Cardiac muscle cell (in vitro differentiated cells and primary cell): ENCODE results near the gene FAM222B. TPM values are rescaled to one million over a fixed set of nuclear protein-coding genes. Genes with fewer than 3 reads are reported as not detected.

ENCODE experiments used
- DNase-seq, 2 donors: peaks; one replicate each; pipeline versions ENCODE4 v3.0.0 to v3.0.0-alpha.2; 2010 to 2017; ENCODE audit warnings: low read depth in 1 of 2, low spot score in 1 of 2
- H3K27ac ChIP-seq: fragments of 200-600 bp; sonication (generic); 2 replicates; pipeline ENCODE4 v1.5.1; 2016
- H3K27me3 ChIP-seq: fragments of 200-600 bp; sonication (generic); 2 replicates; pipeline ENCODE4 v1.6.0; 2016; ENCODE audit warnings: control low read depth
- H3K36me3 ChIP-seq: fragments of 200-600 bp; sonication (generic); 2 replicates; pipeline ENCODE4 v1.5.1; 2016; ENCODE audit warnings: control low read depth
- H3K4me1 ChIP-seq: fragments of 200-600 bp; sonication (generic); 2 replicates; pipeline ENCODE4 v1.8.1; 2017; ENCODE audit warnings: low read depth, mild to moderate bottlenecking, mixed run types
- H3K4me3 ChIP-seq: fragments of 200-600 bp; sonication (generic); 2 replicates; pipeline ENCODE4 v1.5.1; 2016; ENCODE audit warnings: mild to moderate bottlenecking
- H3K9me3 ChIP-seq: fragments of 200-600 bp; sonication (generic); 2 replicates; pipeline ENCODE4 v1.5.1; 2017; ENCODE audit warnings: low read depth, mild to moderate bottlenecking, control low read depth
- CTCF ChIP-seq: IDR thresholded peaks from 2 replicates; pipeline ENCODE4 v1.5.1; 2012; ENCODE audit warnings: low read depth, mild to moderate bottlenecking, low read length
- polyA plus RNA-seq: library from polyadenylated mRNA; unstranded; fragments of >200 nt; fragmentation: Nextera tagmentation; extraction: Ambion mirVana; gene quantifications from 2 replicates; pipeline ENCODE4 v1.2.1, GENCODE V29; 2016
- total RNA-seq: library from RNA; depleted of rRNA; stranded (reverse); fragments of >200 nt; gene quantifications from 2 replicates; pipeline ENCODE4 v1.2.3, GENCODE V29; 2016

The FAM222B gene
- total and polyA plus RNA-seq, 2 experiments from 2014 or later = 19.4 to 34.1 TPM

- peaks cover 15% of the 10 kb centered on the region for H3K4me1 ChIP-seq
- peak; percentile 87 to 90 for DNase-seq
- H3K27ac ChIP-seq = peak within 1 kb of the TSS; percentile 99
- H3K36me3 ChIP-seq = peaks cover 10% of the 10 kb centered on the region
- H3K27me3 ChIP-seq = no peaks in the 10 kb centered on the region
- no peaks in the 10 kb centered on the region for H3K9me3 ChIP-seq
- no peak for TF ChIP-seq CTCF
- H3K4me3 ChIP-seq = peak within 1 kb of the TSS; percentile 88
Observed at GRCh38 chr17:28743243-28744103, 99.1 kb downstream of the FAM222B start, which contains the start of gene TRAF4. TSS of gene TRAF4 (plus strand) at chr17:28744011. CDS start at chr17:28744113, 102 bp downstream.

- Histone ChIP-seq H3K36me3 (no peaks in the 10 kb centered on the region), H3K4me3 (no peak overlapping the region), H3K9me3 (no peaks in the 10 kb centered on the region), H3K4me1 (peaks cover 15% of the 10 kb centered on the region), H3K27ac (no peak overlapping the region), H3K27me3 (no peaks in the 10 kb centered on the region)
- no peak for TF ChIP-seq CTCF
- DNase-seq = no peak
Observed at GRCh38 chr17:28741358-28742349, 100.9 kb downstream of the FAM222B start.

- Histone ChIP-seq H3K9me3 (no peaks in the 10 kb centered on the region), H3K27me3 (no peaks in the 10 kb centered on the region), H3K36me3 (no peaks in the 10 kb centered on the region), H3K4me1 (peaks cover 5% of the 10 kb centered on the region), H3K4me3 (no peak overlapping the region), H3K27ac (no peak overlapping the region)
- no peak for TF ChIP-seq CTCF
- DNase-seq = no peak
Observed at GRCh38 chr17:28740406-28741357, 101.9 kb downstream of the FAM222B start.

GRCh38 chr17:28738680-28739384 lies 103.8 kb downstream of the FAM222B start:
- no peak overlapping the region for H3K4me3 ChIP-seq
- no peaks in the 10 kb centered on the region for H3K36me3 ChIP-seq
- DNase-seq = no peak
- H3K4me1 ChIP-seq = no peaks in the 10 kb centered on the region
- no peaks in the 10 kb centered on the region for H3K9me3 ChIP-seq
- no peaks in the 10 kb centered on the region for H3K27me3 ChIP-seq
- H3K27ac ChIP-seq = no peak overlapping the region
- TF ChIP-seq CTCF = no peak
